IPS DF 6.9 (cell line): ENCODE results near the gene HMCN2.

ENCODE experiments used
- DNase-seq: peaks from one replicate; pipeline ENCODE4 v3.0.0-alpha.2; 2013; ENCODE audit warnings: low read depth, low spot score
- H3K27ac ChIP-seq: one replicate; pipeline ENCODE4 v1.5.1; 2013; ENCODE audit warnings: low read length, control low read depth
- H3K27me3 ChIP-seq: 2 replicates; pipeline ENCODE4 v1.6.1; 2013; ENCODE audit warnings: mild to moderate bottlenecking, low read length; ENCODE audit not compliant: control insufficient read depth, insufficient read depth
- H3K36me3 ChIP-seq: 2 replicates; pipeline ENCODE4 v1.6.1; 2013; ENCODE audit warnings: low read length; ENCODE audit not compliant: control insufficient read depth, insufficient read depth
- H3K4me1 ChIP-seq: 2 replicates; pipeline ENCODE4 v1.6.1; 2013; ENCODE audit warnings: low read length; ENCODE audit not compliant: control insufficient read depth, insufficient read depth
- H3K4me3 ChIP-seq: 2 replicates; pipeline ENCODE4 v1.5.1; 2013; ENCODE audit warnings: mild to moderate bottlenecking, low read length
- H3K9me3 ChIP-seq: 2 replicates; pipeline ENCODE4 v1.6.1; 2013; ENCODE audit warnings: low read length, inconsistent platforms; ENCODE audit not compliant: control insufficient read depth, insufficient read depth
- WGBS: extraction: QIAGEN DNeasy Blood & Tissue Kit; methylation state at CpG from one replicate; pipeline ENCODE4 v1.1.7; 2013; ENCODE audit warnings: mixed read lengths, missing lambda C conversion rate; ENCODE audit not compliant: insufficient read length, insufficient coverage; 5-methylcytosine and 5-hydroxymethylcytosine counted together

Gene HMCN2

GRCh38 chr9:130448771-130449603 lies 183.4 kb downstream of the HMCN2 start:
- Histone ChIP-seq H3K4me3 (no peak overlapping the region), H3K27me3 (no peaks in the 10 kb centered on the region; the same call in 1 of the 2 replicates), H3K36me3 (no peaks in the 10 kb centered on the region), H3K4me1 (peaks cover 25% of the 10 kb centered on the region), H3K9me3 (no peaks in the 10 kb centered on the region), H3K27ac (no peak overlapping the region)
- DNase-seq, result no peak
- no CpG with 5 or more reads among the region's 10 CpGs for WGBS

DNA sequence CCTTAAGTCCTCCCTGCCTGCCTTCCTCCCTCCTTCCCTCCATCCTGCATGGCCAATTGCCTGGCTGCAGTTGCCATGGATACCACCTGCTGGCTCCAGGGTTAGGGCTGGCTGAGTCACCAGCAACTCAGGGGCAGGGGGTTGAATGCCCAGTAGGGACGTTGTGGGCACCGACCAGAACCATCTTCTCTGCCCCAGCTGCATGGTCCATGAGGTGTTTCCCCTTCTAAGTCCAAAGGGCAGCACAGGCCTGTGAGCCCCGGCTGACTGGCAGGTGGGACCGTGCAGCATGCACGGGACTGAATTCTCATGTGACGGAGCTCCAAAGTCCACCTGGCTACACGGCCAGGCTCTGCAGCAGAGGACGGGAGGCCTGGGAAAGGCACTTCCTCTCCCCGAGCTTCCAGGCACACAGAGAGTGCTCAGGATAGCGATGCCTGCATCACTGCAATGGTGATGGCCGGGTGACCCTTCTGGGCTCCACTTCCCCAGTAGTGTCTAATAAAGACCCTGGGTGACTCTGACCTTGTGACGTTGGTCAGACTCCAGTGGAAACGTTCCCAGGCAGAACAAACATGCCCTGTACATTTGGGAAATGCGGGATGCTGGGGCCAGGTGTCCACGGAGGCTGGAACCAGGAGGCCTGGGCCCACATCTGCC lies 184.9 kb downstream of the HMCN2 start:
- WGBS, result no CpG with 5 or more reads among the region's 15 CpGs
- Histone ChIP-seq H3K4me1 (peaks cover 23% of the 10 kb centered on the region), H3K27ac (no peak overlapping the region), H3K27me3 (no peaks in the 10 kb centered on the region), H3K36me3 (no peaks in the 10 kb centered on the region), H3K9me3 (no peaks in the 10 kb centered on the region), H3K4me3 (no peak overlapping the region)
- no peak for DNase-seq

DNA sequence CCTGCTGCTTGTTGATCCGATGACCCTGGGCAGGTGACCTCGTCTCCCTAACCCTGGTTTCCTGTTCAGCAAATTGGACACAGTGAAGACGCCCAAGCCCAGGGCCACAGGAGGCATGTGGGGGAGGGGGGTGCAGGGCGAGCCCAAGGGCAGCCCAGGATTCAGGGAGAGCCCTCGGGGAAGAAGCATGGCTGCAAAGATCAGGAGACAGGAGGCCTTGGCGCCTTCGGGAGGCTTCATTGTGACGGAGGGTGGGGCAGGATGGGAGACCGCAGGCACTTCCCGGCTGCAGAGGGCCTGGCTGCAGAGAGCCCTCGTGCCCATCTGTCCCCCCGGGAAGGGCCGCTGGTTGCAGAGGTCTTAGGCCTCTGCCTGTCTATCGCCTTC lies 185.4 kb downstream of the HMCN2 start:
- Histone ChIP-seq H3K9me3 (no peaks in the 10 kb centered on the region), H3K27ac (no peak overlapping the region), H3K4me1 (peaks cover 23% of the 10 kb centered on the region), H3K36me3 (no peaks in the 10 kb centered on the region), H3K27me3 (no peaks in the 10 kb centered on the region), H3K4me3 (no peak overlapping the region)
- no peak for DNase-seq
- WGBS, result no CpG with 5 or more reads among the region's 14 CpGs

GRCh38 chr9:130451509-130452388 lies 186.2 kb downstream of the HMCN2 start:
- Histone ChIP-seq H3K4me3 (no peak overlapping the region), H3K9me3 (no peaks in the 10 kb centered on the region), H3K27ac (no peak overlapping the region), H3K4me1 (peaks cover 18% of the 10 kb centered on the region), H3K36me3 (no peaks in the 10 kb centered on the region), H3K27me3 (no peaks in the 10 kb centered on the region)
- DNase-seq, result no peak
- no CpG with 5 or more reads among the region's 23 CpGs for WGBS

DNA sequence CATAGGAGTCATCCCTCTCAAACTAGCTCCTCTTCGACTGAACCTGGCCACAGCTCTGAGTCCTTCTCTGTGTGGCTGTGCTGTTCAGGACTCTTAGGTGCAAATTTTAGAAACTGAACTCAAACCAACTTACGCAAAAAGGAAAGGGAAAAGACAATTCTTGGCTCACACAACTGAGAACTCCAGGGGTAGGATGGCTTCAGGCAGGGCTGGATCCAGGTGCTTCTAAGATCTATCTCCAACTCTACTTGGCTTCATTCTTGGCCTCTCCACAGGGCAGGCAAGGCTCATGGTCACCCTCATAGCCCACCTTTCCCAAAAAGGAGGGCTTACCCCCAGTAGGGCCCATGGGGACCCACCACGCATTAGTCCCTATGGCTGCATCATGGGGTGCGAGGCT lies 187.3 kb downstream of the HMCN2 start:
- no CpG with 5 or more reads among the region's 4 CpGs for WGBS
- H3K36me3 ChIP-seq, result no peaks in the 10 kb centered on the region

DNA sequence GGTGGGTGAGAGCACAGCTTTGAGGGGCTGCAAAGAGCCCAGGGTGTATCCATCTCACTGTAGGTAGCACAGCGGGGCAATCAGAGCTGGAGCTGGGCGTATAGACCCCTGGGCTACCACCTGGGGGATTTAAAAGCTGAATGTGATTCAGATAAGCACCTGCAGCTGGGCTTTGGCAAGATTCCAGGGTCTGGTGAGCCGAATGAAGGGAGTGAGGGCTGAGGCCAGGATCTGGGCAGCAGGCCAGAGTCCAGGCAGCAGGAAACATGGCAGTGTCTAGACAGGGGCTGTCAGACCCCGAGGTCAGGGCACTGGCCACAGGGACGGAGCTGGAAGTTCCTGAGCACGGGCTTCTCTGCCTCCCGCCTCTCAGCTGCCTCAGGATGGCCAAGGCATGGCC lies 187.9 kb downstream of the HMCN2 start:
- Histone ChIP-seq H3K27ac (no peak overlapping the region), H3K36me3 (no peaks in the 10 kb centered on the region), H3K27me3 (no peaks in the 10 kb centered on the region), H3K4me1 (peaks cover 7% of the 10 kb centered on the region; the same call in 1 of the 2 replicates), H3K4me3 (no peak overlapping the region), H3K9me3 (no peaks in the 10 kb centered on the region)
- DNase-seq, result no peak
- no CpG with 5 or more reads among the region's 7 CpGs for WGBS

More for the DNA sequence above, 187.3 kb downstream of the HMCN2 start:
- Histone ChIP-seq H3K27ac (no peak overlapping the region), H3K27me3 (no peaks in the 10 kb centered on the region), H3K9me3 (no peaks in the 10 kb centered on the region), H3K4me1 (peaks cover 9% of the 10 kb centered on the region; the same call in 1 of the 2 replicates), H3K4me3 (no peak overlapping the region)
- DNase-seq, result no peak

- H3K27me3 ChIP-seq, result no peaks in the 10 kb centered on the region
- no peak overlapping the region for H3K4me3 ChIP-seq
- no peak for DNase-seq
- H3K27ac ChIP-seq, result no peak overlapping the region
- H3K36me3 ChIP-seq, result no peaks in the 10 kb centered on the region
- H3K9me3 ChIP-seq, result no peaks in the 10 kb centered on the region
- WGBS, result 100% methylated on average over 2 of the region's 10 CpGs
- peaks cover 7% of the 10 kb centered on the region; the same call in 1 of the 2 replicates for H3K4me1 ChIP-seq
Measured at GRCh38 chr9:130454096-130454811, 188.7 kb downstream of the HMCN2 start.

DNA sequence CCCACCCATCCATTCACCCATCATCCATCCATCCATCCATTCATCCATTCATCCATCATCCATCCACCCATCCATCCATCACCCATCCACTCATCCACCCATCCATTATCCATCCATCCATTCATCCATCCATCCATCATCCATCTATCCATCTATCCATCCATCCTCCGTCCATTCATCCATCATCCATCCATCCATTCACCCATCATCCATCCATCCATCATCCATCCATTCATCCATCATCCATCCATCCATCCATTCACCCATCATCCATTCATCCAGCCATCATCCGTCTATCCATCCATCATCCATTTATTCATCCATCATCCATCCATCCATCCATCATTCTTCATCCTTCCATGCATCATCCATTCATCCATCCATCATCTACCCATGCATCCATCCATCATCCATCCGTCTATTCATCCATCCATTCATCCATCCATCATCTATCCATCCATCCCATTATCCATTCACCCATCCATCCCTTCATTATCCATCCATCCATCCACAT lies 189.3 kb downstream of the HMCN2 start:
- 100% methylated on average over 3 of the region's 3 CpGs for WGBS
- no peak overlapping the region for H3K4me3 ChIP-seq
- no peak overlapping the region for H3K27ac ChIP-seq
- peaks cover 7% of the 10 kb centered on the region; the same call in 1 of the 2 replicates for H3K4me1 ChIP-seq
- no peaks in the 10 kb centered on the region for H3K9me3 ChIP-seq
- H3K27me3 ChIP-seq, result no peaks in the 10 kb centered on the region
- DNase-seq, result no peak
- no peaks in the 10 kb centered on the region for H3K36me3 ChIP-seq

DNA sequence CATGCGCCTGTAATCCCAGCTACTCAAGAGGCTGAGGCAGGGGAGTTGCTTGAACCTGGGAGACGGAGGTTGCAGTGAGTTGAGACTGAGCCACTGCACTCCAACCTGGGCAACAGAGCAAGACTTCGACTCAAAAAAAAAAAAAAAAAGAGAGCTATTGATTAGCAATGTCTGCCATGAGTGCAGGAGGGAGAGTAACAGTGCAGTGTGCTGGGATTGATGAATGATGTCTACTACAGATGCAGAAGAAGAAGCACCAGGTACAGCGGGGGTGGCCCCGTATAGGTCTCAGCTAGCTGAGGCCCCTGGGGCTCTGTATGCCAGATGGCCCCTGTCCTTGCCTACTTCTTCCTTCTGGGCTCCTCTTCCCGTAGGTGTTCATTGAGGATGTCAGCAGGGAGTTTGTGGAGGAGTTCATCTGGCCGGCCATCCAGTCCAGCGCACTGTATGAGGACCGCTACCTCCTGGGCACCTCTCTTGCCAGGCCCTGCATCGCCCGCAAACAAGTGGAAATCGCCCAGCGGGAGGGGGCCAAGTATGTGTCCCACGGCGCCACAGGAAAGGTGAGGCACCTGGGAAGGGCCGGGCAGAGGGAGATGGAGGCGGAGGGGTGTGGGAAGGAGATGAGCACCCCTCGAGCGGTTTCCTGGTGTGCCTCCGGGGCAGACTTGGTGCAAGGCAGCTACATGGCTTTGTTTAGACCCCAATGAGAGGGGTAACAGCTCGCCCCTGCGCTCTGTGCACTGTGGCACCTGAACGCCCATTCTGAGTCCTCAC lies 192.7 kb downstream of the HMCN2 start:
- Histone ChIP-seq H3K9me3 (no peaks in the 10 kb centered on the region), H3K4me3 (no peak overlapping the region), H3K4me1 (no peaks in the 10 kb centered on the region), H3K27ac (no peak overlapping the region), H3K36me3 (no peaks in the 10 kb centered on the region), H3K27me3 (no peaks in the 10 kb centered on the region)
- no CpG with 5 or more reads among the region's 23 CpGs for WGBS
- no peak for DNase-seq
